ENCODE results near the gene ANKRD34A.

DNA sequence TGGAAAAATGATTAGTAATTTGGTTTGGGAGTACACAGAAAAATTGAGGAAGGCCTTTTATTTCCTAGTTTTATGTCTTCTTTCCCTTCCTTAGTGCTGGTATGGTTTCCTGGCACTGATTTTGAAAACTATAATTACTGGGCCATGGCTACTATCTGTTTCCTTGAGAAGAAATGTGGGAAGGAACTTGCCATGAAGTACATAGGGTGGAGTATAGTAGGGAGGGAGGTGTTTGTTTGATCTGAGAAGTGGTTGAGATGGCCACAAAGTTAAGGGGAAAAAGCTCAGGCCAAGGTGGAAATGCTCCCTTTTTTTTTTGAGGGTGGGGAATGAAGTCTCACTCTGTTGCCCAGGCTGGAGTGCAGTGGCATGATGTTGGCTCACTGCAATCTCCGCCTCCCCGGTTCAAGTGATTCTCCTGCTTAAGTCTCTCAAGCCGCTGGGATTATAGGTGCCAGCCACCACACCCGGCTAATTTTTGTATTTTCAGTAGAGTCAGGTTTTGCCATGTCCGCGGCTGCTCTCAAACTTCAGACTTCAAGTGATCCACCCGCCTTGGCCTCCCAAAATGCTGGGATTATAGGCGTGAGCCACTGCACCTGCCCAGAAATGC lies 45.9 kb upstream of the ANKRD34A start:
- TF ChIP-seq, protein P1, sequence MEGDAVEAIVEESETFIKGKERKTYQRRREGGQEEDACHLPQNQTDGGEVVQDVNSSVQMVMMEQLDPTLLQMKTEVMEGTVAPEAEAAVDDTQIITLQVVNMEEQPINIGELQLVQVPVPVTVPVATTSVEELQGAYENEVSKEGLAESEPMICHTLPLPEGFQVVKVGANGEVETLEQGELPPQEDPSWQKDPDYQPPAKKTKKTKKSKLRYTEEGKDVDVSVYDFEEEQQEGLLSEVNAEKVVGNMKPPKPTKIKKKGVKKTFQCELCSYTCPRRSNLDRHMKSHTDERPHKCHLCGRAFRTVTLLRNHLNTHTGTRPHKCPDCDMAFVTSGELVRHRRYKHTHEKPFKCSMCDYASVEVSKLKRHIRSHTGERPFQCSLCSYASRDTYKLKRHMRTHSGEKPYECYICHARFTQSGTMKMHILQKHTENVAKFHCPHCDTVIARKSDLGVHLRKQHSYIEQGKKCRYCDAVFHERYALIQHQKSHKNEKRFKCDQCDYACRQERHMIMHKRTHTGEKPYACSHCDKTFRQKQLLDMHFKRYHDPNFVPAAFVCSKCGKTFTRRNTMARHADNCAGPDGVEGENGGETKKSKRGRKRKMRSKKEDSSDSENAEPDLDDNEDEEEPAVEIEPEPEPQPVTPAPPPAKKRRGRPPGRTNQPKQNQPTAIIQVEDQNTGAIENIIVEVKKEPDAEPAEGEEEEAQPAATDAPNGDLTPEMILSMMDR (conservative IDR thresholded peaks at IDR 0.05; ENCODE audit: low read depth, low read length), result no peak
- no peak for TF ChIP-seq EZH2 (IDR thresholded peaks at IDR 0.05; ENCODE audit: low read length, unreplicated experiment)
- TF ChIP-seq EZH2phosphoT487 (IDR thresholded peaks at IDR 0.05; ENCODE audit: borderline replicate concordance, low read length), result no peak
